H9 (cell line): ENCODE measurements around the gene ABCG8. TPM values are rescaled to one million over a fixed set of nuclear protein-coding genes. Genes with fewer than 3 reads are reported as not detected.

Experiments
- DNase-seq: peaks from one replicate; pipeline ENCODE4 v3.0.0-alpha.2; 2017
- H2AFZ ChIP-seq: one replicate; pipeline ENCODE4 v1.6.1; 2013; ENCODE audit warnings: mild to moderate bottlenecking, low read length, control low read depth, moderate library complexity
- H2AK5ac ChIP-seq: 2 replicates; pipeline ENCODE4 v1.6.1; 2013; ENCODE audit warnings: low read length, control low read depth, mixed read lengths; ENCODE audit not compliant: insufficient read length
- H2BK120ac ChIP-seq: one replicate; pipeline ENCODE4 v1.6.1; 2013; ENCODE audit warnings: low read depth, mild to moderate bottlenecking, low read length, control low read depth, inconsistent platforms; ENCODE audit not compliant: poor library complexity, severe bottlenecking
- H2BK12ac ChIP-seq: 2 replicates; pipeline ENCODE4 v1.6.1; 2013; ENCODE audit warnings: low read length, control low read depth, mixed read lengths, low read depth; ENCODE audit not compliant: insufficient read length
- H2BK15ac ChIP-seq: 2 replicates; pipeline ENCODE4 v1.6.1; 2013; ENCODE audit warnings: low read depth, low read length, control low read depth
- H2BK20ac ChIP-seq: one replicate; pipeline ENCODE4 v1.6.1; 2013; ENCODE audit warnings: low read depth, mild to moderate bottlenecking, low read length, control low read depth, inconsistent platforms; ENCODE audit not compliant: poor library complexity, severe bottlenecking
- H2BK5ac ChIP-seq: 2 replicates; pipeline ENCODE4 v1.6.1; 2013; ENCODE audit warnings: low read length, control low read depth, mixed read lengths; ENCODE audit not compliant: insufficient read length
- H3K14ac ChIP-seq: 2 replicates; pipeline ENCODE4 v1.6.1; 2013; ENCODE audit warnings: low read length, control low read depth; ENCODE audit not compliant: insufficient read depth
- H3K18ac ChIP-seq: 2 replicates; pipeline ENCODE4 v1.6.1; 2013; ENCODE audit warnings: low read depth, mild to moderate bottlenecking, mixed read lengths, low read length, control low read depth; ENCODE audit not compliant: insufficient read length
- H3K23ac ChIP-seq: 2 replicates; pipeline ENCODE4 v1.6.1; 2013; ENCODE audit warnings: low read length, control low read depth, mixed read lengths, low read depth; ENCODE audit not compliant: insufficient read length
- H3K23me2 ChIP-seq: 2 replicates; pipeline ENCODE4 v1.6.1; 2013; ENCODE audit warnings: low read depth, mild to moderate bottlenecking, mixed read lengths, low read length, control low read depth; ENCODE audit not compliant: insufficient read length, poor library complexity, severe bottlenecking
- H3K27ac ChIP-seq: 2 replicates; pipeline ENCODE4 v1.5.1; 2013; ENCODE audit warnings: low read length, control low read depth, mixed read lengths, low read depth; ENCODE audit not compliant: insufficient read length
- H3K27me3 ChIP-seq: 2 replicates; pipeline ENCODE4 v1.6.1; 2013; ENCODE audit warnings: low read length, control low read depth, inconsistent platforms; ENCODE audit not compliant: insufficient read depth
- H3K4ac ChIP-seq: 2 replicates; pipeline ENCODE4 v1.6.1; 2013; ENCODE audit warnings: low read depth, mild to moderate bottlenecking, control low read depth, inconsistent platforms, low read length, moderate library complexity
- H3K4me1 ChIP-seq: 2 replicates; pipeline ENCODE4 v1.6.1; 2013; ENCODE audit warnings: low read length, control low read depth, inconsistent platforms; ENCODE audit not compliant: insufficient read depth
- H3K4me2 ChIP-seq: 2 replicates; pipeline ENCODE4 v1.6.1; 2013; ENCODE audit warnings: low read length, control low read depth, mixed read lengths; ENCODE audit not compliant: insufficient read length, insufficient read depth
- H3K56ac ChIP-seq: 2 replicates; pipeline ENCODE4 v1.6.1; 2013; ENCODE audit warnings: low read depth, mild to moderate bottlenecking, mixed read lengths, low read length, control low read depth; ENCODE audit not compliant: insufficient read length
- H3K79me1 ChIP-seq: 2 replicates; pipeline ENCODE4 v1.6.1; 2013; ENCODE audit warnings: low read depth, mild to moderate bottlenecking, moderate library complexity, low read length, control low read depth, inconsistent platforms; ENCODE audit not compliant: insufficient read depth, poor library complexity, severe bottlenecking
- H3K79me2 ChIP-seq: 2 replicates; pipeline ENCODE4 v1.6.1; 2013; ENCODE audit warnings: low read length, control low read depth, inconsistent platforms; ENCODE audit not compliant: insufficient read depth
- H3K9ac ChIP-seq: 2 replicates; pipeline ENCODE4 v1.6.1; 2013; ENCODE audit warnings: low read length, control low read depth, mixed read lengths; ENCODE audit not compliant: insufficient read length; ENCODE audit errors: extremely low read depth
- H3K9me3 ChIP-seq: one replicate; pipeline ENCODE4 v1.6.1; 2013; ENCODE audit warnings: low read depth, low read length, inconsistent platforms; ENCODE audit not compliant: control insufficient read depth
- H3T11ph ChIP-seq: one replicate; pipeline ENCODE4 v1.6.1; 2013; ENCODE audit warnings: mild to moderate bottlenecking, low read length, control low read depth, inconsistent platforms
- H4K20me1 ChIP-seq: one replicate; pipeline ENCODE4 v1.6.1; 2013; ENCODE audit not compliant: control insufficient read depth, insufficient read length, insufficient read depth
- H4K5ac ChIP-seq: 2 replicates; pipeline ENCODE4 v1.6.1; 2013; ENCODE audit warnings: low read depth, mild to moderate bottlenecking, mixed read lengths, low read length, control low read depth; ENCODE audit not compliant: insufficient read length
- H4K8ac ChIP-seq: replicated peaks from 2 replicates; pipeline ENCODE4 v1.6.1; 2013; ENCODE audit warnings: low read length, control low read depth, mixed read lengths, low read depth; ENCODE audit not compliant: insufficient read length
- H4K91ac ChIP-seq: 2 replicates; pipeline ENCODE4 v1.6.1; 2013; ENCODE audit warnings: low read depth, mild to moderate bottlenecking, moderate library complexity, mixed read lengths, low read length, control low read depth; ENCODE audit not compliant: insufficient read length
- H3K27ac Mint-ChIP-seq, 3 experiments: 2 replicates in 2 of 3; 3 replicates in 1 of 3; pipeline ENCODE4 v1.8.0; 2020 to 2021; ENCODE audit warnings: mixed read lengths in 3 of 3, mild to moderate bottlenecking in 1 of 3, moderate library complexity in 1 of 3
- H3K27me3 Mint-ChIP-seq: 2 replicates; pipeline ENCODE4 v1.8.0; 2021; ENCODE audit warnings: low read depth, mild to moderate bottlenecking, moderate library complexity, mixed read lengths
- H3K36me3 Mint-ChIP-seq, 3 experiments: 2 replicates in 2 of 3; 3 replicates in 1 of 3; pipeline ENCODE4 v1.8.0; 2020 to 2021; ENCODE audit warnings: low read depth in 3 of 3, mixed read lengths in 3 of 3; ENCODE audit not compliant: insufficient read depth in 1 of 3
- H3K4me1 Mint-ChIP-seq, 2 experiments: 2 replicates each; pipeline ENCODE4 v1.8.0; 2020; ENCODE audit warnings: mixed read lengths in 2 of 2
- H3K4me3 Mint-ChIP-seq, 2 experiments: 2 replicates in 1 of 2; 3 replicates in 1 of 2; pipeline ENCODE4 v1.8.0; 2020 to 2021; ENCODE audit warnings: mild to moderate bottlenecking in 2 of 2, mixed read lengths in 2 of 2, moderate library complexity in 1 of 2
- H3K9me3 Mint-ChIP-seq, 2 experiments: 2 replicates in 1 of 2; 3 replicates in 1 of 2; pipeline ENCODE4 v1.8.0; 2020; ENCODE audit warnings: mild to moderate bottlenecking in 2 of 2, mixed read lengths in 2 of 2, moderate library complexity in 1 of 2
- CTCF ChIP-seq: fragments of 200-600 bp; sonication (generic); conservative IDR thresholded peaks from 3 replicates; pipeline ENCODE4 v1.8.0; 2021; ENCODE audit warnings: antibody characterized with exemption, mild to moderate bottlenecking
- WGBS: extraction: QIAGEN DNeasy Blood & Tissue Kit; methylation state at CpG from one replicate; pipeline ENCODE4 v1.1.7; 2013; ENCODE audit warnings: missing lambda C conversion rate, low lambda C conversion rate, mixed read lengths; ENCODE audit not compliant: insufficient read length; ENCODE audit errors: extremely low coverage; 5-methylcytosine and 5-hydroxymethylcytosine counted together
- total RNA-seq: library from RNA; stranded (reverse); gene quantifications from 2 replicates; pipeline ENCODE4 v1.2.1, GENCODE V29; 2021

Gene ABCG8
- total RNA-seq, 1 experiment from 2014 or later: not detected

GRCh38 chr2:43790147-43790546 is 48.6 kb upstream of the ABCG8 start:
- no peak overlapping the region for H4K8ac ChIP-seq
- no peak overlapping the region for H3K18ac ChIP-seq
- no peak overlapping the region for H2AK5ac ChIP-seq
- H4K5ac ChIP-seq: no peak overlapping the region
- TF ChIP-seq CTCF: no peak
- H3T11ph ChIP-seq: no peak overlapping the region
- no peaks in the 10 kb centered on the region for H3K27me3 Mint-ChIP-seq
- no CpG with 5 or more reads among the region's 5 CpGs for WGBS
- no peaks in the 10 kb centered on the region for H3K9me3 Mint-ChIP-seq
- H3K36me3 Mint-ChIP-seq: no peaks in the 10 kb centered on the region
- no peaks in the 10 kb centered on the region for H3K79me2 ChIP-seq
- no peaks in the 10 kb centered on the region for H3K23me2 ChIP-seq
- no peaks in the 10 kb centered on the region for H3K27me3 ChIP-seq
- no peaks in the 10 kb centered on the region for H3K9me3 ChIP-seq
- H3K79me1 ChIP-seq: no peaks in the 10 kb centered on the region
- H3K9ac ChIP-seq: no peak overlapping the region
- H2BK12ac ChIP-seq: no peak overlapping the region
- no peaks in the 10 kb centered on the region for H3K4me1 Mint-ChIP-seq
- H3K14ac ChIP-seq: no peak overlapping the region
- no peak overlapping the region for H3K56ac ChIP-seq
- H3K4me3 Mint-ChIP-seq: no peak overlapping the region
- H2BK5ac ChIP-seq: no peak overlapping the region
- H3K4me1 ChIP-seq: no peaks in the 10 kb centered on the region
- no peak overlapping the region for H2BK120ac ChIP-seq
- H4K91ac ChIP-seq: no peak overlapping the region
- H3K4me2 ChIP-seq: no peak overlapping the region
- no peak overlapping the region for H2AFZ ChIP-seq
- no peak overlapping the region for H3K27ac Mint-ChIP-seq
- H3K4ac ChIP-seq: no peak overlapping the region
- H3K27ac ChIP-seq: no peak overlapping the region
- H4K20me1 ChIP-seq: no peaks in the 10 kb centered on the region
- no peak for DNase-seq
- H3K23ac ChIP-seq: no peak overlapping the region
- no peak overlapping the region for H2BK20ac ChIP-seq
- H2BK15ac ChIP-seq: no peak overlapping the region
